Kidney (tissue), 14 donors: ENCODE results near the gene KIRREL3. TPM values are rescaled to one million over a fixed set of nuclear protein-coding genes. Genes with fewer than 3 reads are reported as not detected.
A peak's percentile ranks its signal among the peaks of the same experiment; 100 is the strongest.

ENCODE experiments used
- DNase-seq, 5 donors: peaks; one replicate each; pipeline ENCODE4 v3.0.0-alpha.2; 2013 to 2020
- FAIRE-seq: peaks from 2 replicates; lab custom pipeline; 2012; peaks lifted over from hg19 to GRCh38; lab: Jason Lieb, UNC
- H3K27ac ChIP-seq, 2 donors: one replicate each; pipeline ENCODE4 v1.7.0; 2013; ENCODE audit warnings: low read depth in 2 of 2, low read length in 2 of 2, inconsistent platforms in 1 of 2
- H3K27me3 ChIP-seq: one replicate; pipeline ENCODE4 v1.7.1; 2013; ENCODE audit warnings: low read length, inconsistent platforms; ENCODE audit not compliant: control insufficient read depth, insufficient read depth
- H3K36me3 ChIP-seq, 3 donors: one replicate each; pipeline versions ENCODE4 v1.7.0 to v1.7.1; 2013; ENCODE audit warnings: low read length in 3 of 3, control low read depth in 1 of 3, inconsistent platforms in 1 of 3; ENCODE audit not compliant: insufficient read depth in 3 of 3, control insufficient read depth in 2 of 3
- H3K4me1 ChIP-seq, 3 donors: one replicate each; pipeline versions ENCODE4 v1.7.0 to v1.7.1; 2013; ENCODE audit warnings: low read length in 3 of 3, inconsistent platforms in 1 of 3, low read depth in 1 of 3; ENCODE audit not compliant: control insufficient read depth in 2 of 3, insufficient read depth in 2 of 3
- H3K4me3 ChIP-seq, 3 donors: one replicate each; pipeline versions ENCODE4 v1.7.0 to v1.8.1; 2013; ENCODE audit warnings: low read length in 3 of 3, control low read depth in 1 of 3, inconsistent platforms in 1 of 3
- H3K9ac ChIP-seq, 3 donors: one replicate each; pipeline versions ENCODE4 v1.7.0 to v1.7.1; 2013; ENCODE audit warnings: low read length in 3 of 3, control low read depth in 1 of 3, inconsistent platforms in 1 of 3
- H3K9me3 ChIP-seq, 3 donors: one replicate each; pipeline versions ENCODE4 v1.7.0 to v1.7.1; 2013; ENCODE audit warnings: low read length in 3 of 3, control low read depth in 1 of 3, inconsistent platforms in 1 of 3; ENCODE audit not compliant: control insufficient read depth in 2 of 3, insufficient read depth in 1 of 3
- intact Hi-C: fragments of 100-400 bp; cut with DNase I; formaldehyde crosslinking; loops from one replicate; pipeline ENCODE4 v1.11.1; 2022
- polyA plus RNA-seq: library from polyadenylated mRNA; stranded (reverse); fragments of 350-450 nt; fragmentation: Illumina TruSeq; extraction: RNeasy Lipid Tissue Mini Kit (QIAGEN cat#74804); gene quantifications from one replicate; pipeline ENCODE4 v1.2.3, GENCODE V29; 2014; ENCODE audit warnings: low read depth, low replicate concordance; ENCODE audit not compliant: insufficient read depth
- total RNA-seq: library from RNA; stranded (reverse); fragmentation: NEBNext Ultra II Directional; extraction: Animal tissue kit (Norgen Biotek cat#: 25700); gene quantifications from one replicate; pipeline ENCODE4 v1.2.1, GENCODE V29; 2021
- TF ChIP-seq, protein P1 (sequence below): IDR thresholded peaks from 3 replicates; pipeline ENCODE4 v1.5.1; 2012; ENCODE audit warnings: mild to moderate bottlenecking, moderate library complexity, borderline replicate concordance; ENCODE audit not compliant: insufficient read depth; ENCODE audit errors: extremely low read depth
- donor health status: control.
- donor health status: control.
- donor health status: control.
- donor health status: control.
- donor health status: control.
- donor health status: DM: yes; HTN: yes; CAD: no.
- donor health status: Normal renal cell carcinoma (clear cell type).

Gene KIRREL3
- total and polyA plus RNA-seq, 2 donors from 2014 or later, result 0.19 to 0.22 TPM

GRCh38 chr11:126833065-126833464, 167.5 kb downstream of the KIRREL3 start:
- Histone ChIP-seq H3K27ac (no peak overlapping the region), H3K4me1 (peaks cover 0 to 3% (median 0%) of the 10 kb centered on the region in 3 donors), H3K4me3 (no peak overlapping the region), H3K36me3 (no peaks in the 10 kb centered on the region), H3K27me3 (no peaks in the 10 kb centered on the region), H3K9ac (no peak overlapping the region), H3K9me3 (peaks cover 0 to 6% (median 0%) of the 10 kb centered on the region in 3 donors)
- FAIRE-seq (no peak), DNase-seq (peak in 2 of 5 donors; percentile 56 to 57)
- intact Hi-C loops, result no loop called here
- TF ChIP-seq, protein P1, sequence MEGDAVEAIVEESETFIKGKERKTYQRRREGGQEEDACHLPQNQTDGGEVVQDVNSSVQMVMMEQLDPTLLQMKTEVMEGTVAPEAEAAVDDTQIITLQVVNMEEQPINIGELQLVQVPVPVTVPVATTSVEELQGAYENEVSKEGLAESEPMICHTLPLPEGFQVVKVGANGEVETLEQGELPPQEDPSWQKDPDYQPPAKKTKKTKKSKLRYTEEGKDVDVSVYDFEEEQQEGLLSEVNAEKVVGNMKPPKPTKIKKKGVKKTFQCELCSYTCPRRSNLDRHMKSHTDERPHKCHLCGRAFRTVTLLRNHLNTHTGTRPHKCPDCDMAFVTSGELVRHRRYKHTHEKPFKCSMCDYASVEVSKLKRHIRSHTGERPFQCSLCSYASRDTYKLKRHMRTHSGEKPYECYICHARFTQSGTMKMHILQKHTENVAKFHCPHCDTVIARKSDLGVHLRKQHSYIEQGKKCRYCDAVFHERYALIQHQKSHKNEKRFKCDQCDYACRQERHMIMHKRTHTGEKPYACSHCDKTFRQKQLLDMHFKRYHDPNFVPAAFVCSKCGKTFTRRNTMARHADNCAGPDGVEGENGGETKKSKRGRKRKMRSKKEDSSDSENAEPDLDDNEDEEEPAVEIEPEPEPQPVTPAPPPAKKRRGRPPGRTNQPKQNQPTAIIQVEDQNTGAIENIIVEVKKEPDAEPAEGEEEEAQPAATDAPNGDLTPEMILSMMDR, result no peak

DNA sequence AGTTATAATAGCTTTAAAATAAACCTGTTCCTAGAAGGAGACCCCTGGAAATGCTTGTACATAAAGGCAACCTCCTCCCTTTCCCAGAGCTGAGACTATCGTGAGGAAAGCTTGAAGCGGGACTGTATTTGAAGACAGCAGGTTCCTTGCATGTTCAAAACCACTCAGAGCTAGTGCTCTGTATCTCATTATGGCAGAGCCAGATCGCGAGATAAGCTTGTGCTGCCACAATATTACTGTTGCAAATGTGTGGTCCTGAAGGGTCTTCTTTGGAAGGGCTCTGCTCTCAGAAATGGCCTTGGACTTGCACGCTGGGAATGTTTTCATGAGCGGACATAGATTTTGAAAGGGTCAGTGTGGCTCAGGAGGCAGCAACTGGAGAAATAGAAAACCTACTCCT, 168.2 kb downstream of the KIRREL3 start:
- TF ChIP-seq, protein P1, result no peak
- Histone ChIP-seq H3K36me3 (no peaks in the 10 kb centered on the region), H3K9ac (no peak overlapping the region), H3K27ac (no peak overlapping the region), H3K9me3 (peaks cover 0 to 6% (median 0%) of the 10 kb centered on the region in 3 donors), H3K4me3 (no peak overlapping the region), H3K4me1 (peaks cover 0 to 3% (median 0%) of the 10 kb centered on the region in 3 donors), H3K27me3 (no peaks in the 10 kb centered on the region)
- FAIRE-seq (no peak), DNase-seq (no peak)
- intact Hi-C loops, result no loop called here

DNA sequence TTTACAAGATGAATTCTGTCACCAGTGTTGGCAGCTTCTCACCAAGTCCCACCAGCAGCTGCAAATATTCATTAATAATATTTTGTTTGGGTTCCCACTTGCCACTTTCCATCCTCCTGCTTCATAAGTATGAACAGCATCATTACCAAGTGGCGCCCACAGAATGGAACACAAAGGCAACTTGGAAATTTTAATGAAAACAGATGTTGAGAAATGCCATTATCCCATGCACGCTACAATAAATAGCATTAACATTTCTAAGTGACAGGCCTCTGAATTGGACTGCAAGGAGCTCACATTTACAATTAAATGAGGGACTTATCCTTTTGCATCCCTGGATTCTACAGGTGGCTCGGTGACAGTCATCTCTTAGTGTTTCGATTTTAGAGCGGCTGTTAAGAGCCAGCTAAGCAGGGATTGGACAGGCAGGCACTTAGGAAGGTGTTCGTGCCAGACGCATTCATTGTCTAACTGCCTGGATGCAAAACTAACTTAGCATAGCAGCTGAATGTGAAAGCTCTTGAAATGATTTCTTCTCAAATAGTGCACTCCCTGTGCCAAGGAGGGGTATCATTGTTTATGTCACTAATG, 170.3 kb downstream of the KIRREL3 start:
- Histone ChIP-seq H3K9me3 (no peaks in the 10 kb centered on the region), H3K27ac (no peak overlapping the region), H3K4me1 (peaks cover 0 to 3% (median 0%) of the 10 kb centered on the region in 3 donors), H3K9ac (no peak overlapping the region), H3K27me3 (no peaks in the 10 kb centered on the region), H3K4me3 (no peak overlapping the region), H3K36me3 (no peaks in the 10 kb centered on the region)
- intact Hi-C loops, result no loop called here
- DNase-seq (no peak), FAIRE-seq (no peak)
- TF ChIP-seq, protein P1, result no peak
